Smooth muscle cell (in vitro differentiated cells): ENCODE data around the gene HTR5A. TPM values are rescaled to one million over a fixed set of nuclear protein-coding genes. Genes with fewer than 3 reads are reported as not detected.

Experiments used
- DNase-seq: peaks from one replicate; lab custom pipeline; 2025; ENCODE audit not compliant: unreplicated experiment; lab: John Stamatoyannopoulos, UW
- H2AFZ ChIP-seq: fragments of 200-600 bp; sonication (generic); 2 replicates; pipeline ENCODE4 v1.6.0; 2016; ENCODE audit warnings: antibody characterized with exemption, low read depth, mild to moderate bottlenecking
- H3F3A ChIP-seq: fragments of 200-600 bp; sonication (generic); 2 replicates; pipeline ENCODE4 v1.6.0; 2017; ENCODE audit warnings: antibody characterized with exemption, low read depth
- H3K27ac ChIP-seq: fragments of 200-600 bp; sonication (generic); 2 replicates; pipeline ENCODE4 v1.5.1; 2016; ENCODE audit warnings: low read depth, mild to moderate bottlenecking
- H3K27me3 ChIP-seq: fragments of 200-600 bp; sonication (generic); 2 replicates; pipeline ENCODE4 v1.6.1; 2016; ENCODE audit warnings: low read depth, mild to moderate bottlenecking
- H3K36me3 ChIP-seq: fragments of 200-600 bp; sonication (generic); 2 replicates; pipeline ENCODE4 v1.5.1; 2016; ENCODE audit warnings: low read depth
- H3K4me1 ChIP-seq: fragments of 200-600 bp; sonication (generic); 2 replicates; pipeline ENCODE4 v1.5.1; 2016; ENCODE audit warnings: low read depth
- H3K4me2 ChIP-seq: fragments of 200-600 bp; sonication (generic); 2 replicates; pipeline ENCODE4 v1.6.0; 2016; ENCODE audit warnings: mild to moderate bottlenecking
- H3K4me3 ChIP-seq: fragments of 200-600 bp; sonication (generic); 2 replicates; pipeline ENCODE4 v1.5.1; 2016; ENCODE audit warnings: mild to moderate bottlenecking
- H3K79me2 ChIP-seq: fragments of 200-600 bp; sonication (generic); 2 replicates; pipeline ENCODE4 v1.6.0; 2016; ENCODE audit warnings: low read depth, mild to moderate bottlenecking
- H3K9ac ChIP-seq: fragments of 200-600 bp; sonication (generic); 2 replicates; pipeline ENCODE4 v1.6.0; 2016; ENCODE audit warnings: low read depth
- H3K9me3 ChIP-seq: fragments of 200-600 bp; sonication (generic); replicated peaks from 2 replicates; pipeline ENCODE4 v1.5.1; 2016; ENCODE audit warnings: low read depth
- H4K20me1 ChIP-seq: fragments of 200-600 bp; sonication (generic); 2 replicates; pipeline ENCODE4 v1.6.0; 2016; ENCODE audit warnings: low read depth
- WGBS: methylation state at CpG from one replicate; pipeline ENCODE4 v1.1.7; 2016; ENCODE audit warnings: low lambda C conversion rate; 5-methylcytosine and 5-hydroxymethylcytosine counted together
- polyA plus RNA-seq: library from polyadenylated mRNA; unstranded; fragments of >200 nt; fragmentation: Nextera tagmentation; extraction: Ambion mirVana; gene quantifications from 2 replicates; pipeline ENCODE4 v1.2.1, GENCODE V29; 2016
- total RNA-seq: library from RNA; depleted of rRNA; stranded (reverse); fragments of >200 nt; gene quantifications from 2 replicates; pipeline ENCODE4 v1.2.3, GENCODE V29; 2014
- TF ChIP-seq, protein P1 (sequence below): fragments of 200-600 bp; sonication (generic); IDR thresholded peaks from 2 replicates; pipeline ENCODE4 v1.5.1; 2017; ENCODE audit warnings: borderline replicate concordance, mild to moderate bottlenecking, antibody characterized with exemption; ENCODE audit not compliant: insufficient read depth, poor library complexity, severe bottlenecking

HTR5A gene
- total and polyA plus RNA-seq, 2 experiments from 2014 or later: not detected

DNA sequence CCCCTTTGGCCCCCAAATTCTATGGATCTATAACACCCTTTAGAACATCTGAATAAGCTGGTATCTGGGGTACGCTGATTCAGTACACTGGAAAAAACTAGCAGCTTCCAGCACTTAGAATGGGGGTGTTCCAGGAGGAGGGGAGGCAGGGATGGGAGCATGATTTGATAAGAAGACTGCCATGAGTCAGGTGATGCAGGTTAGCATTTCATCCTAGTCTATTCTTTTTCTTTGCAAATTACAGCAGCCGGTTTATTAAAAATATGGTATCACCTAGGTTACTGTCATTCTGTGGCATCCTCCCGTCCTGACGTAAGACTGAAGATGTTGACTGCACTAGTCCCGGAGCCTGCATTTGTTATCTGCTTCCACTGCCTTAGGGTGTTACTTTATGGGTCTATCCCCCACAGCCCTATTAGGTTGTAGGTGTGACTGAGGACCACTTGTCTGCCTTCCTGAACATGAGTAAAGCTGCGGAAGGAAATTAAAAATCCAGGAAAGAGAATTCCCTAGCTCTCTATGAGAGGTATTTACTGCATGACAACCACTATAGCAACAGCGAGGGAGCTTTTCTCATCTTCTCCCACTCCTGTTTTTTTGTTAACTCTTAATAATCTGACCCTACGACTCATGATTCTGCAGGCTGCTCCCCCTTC is 1.9 kb downstream of the HTR5A start:
- H3K79me2 ChIP-seq: no peaks in the 10 kb centered on the region
- no peaks in the 10 kb centered on the region for H3F3A ChIP-seq
- H2AFZ ChIP-seq: no peak overlapping the region
- no peaks in the 10 kb centered on the region for H3K4me1 ChIP-seq
- no peak overlapping the region for H3K9ac ChIP-seq
- no peaks in the 10 kb centered on the region for H4K20me1 ChIP-seq
- H3K4me3 ChIP-seq: no peak overlapping the region
- peaks cover 27% of the 10 kb centered on the region for H3K27me3 ChIP-seq
- no peaks in the 10 kb centered on the region for H3K9me3 ChIP-seq
- DNase-seq: no peak
- H3K4me2 ChIP-seq: no peak overlapping the region
- WGBS: 82% methylated on average over 8 of the region's 8 CpGs
- no peaks in the 10 kb centered on the region for H3K36me3 ChIP-seq
- no peak overlapping the region for H3K27ac ChIP-seq
- TF ChIP-seq, protein P1, sequence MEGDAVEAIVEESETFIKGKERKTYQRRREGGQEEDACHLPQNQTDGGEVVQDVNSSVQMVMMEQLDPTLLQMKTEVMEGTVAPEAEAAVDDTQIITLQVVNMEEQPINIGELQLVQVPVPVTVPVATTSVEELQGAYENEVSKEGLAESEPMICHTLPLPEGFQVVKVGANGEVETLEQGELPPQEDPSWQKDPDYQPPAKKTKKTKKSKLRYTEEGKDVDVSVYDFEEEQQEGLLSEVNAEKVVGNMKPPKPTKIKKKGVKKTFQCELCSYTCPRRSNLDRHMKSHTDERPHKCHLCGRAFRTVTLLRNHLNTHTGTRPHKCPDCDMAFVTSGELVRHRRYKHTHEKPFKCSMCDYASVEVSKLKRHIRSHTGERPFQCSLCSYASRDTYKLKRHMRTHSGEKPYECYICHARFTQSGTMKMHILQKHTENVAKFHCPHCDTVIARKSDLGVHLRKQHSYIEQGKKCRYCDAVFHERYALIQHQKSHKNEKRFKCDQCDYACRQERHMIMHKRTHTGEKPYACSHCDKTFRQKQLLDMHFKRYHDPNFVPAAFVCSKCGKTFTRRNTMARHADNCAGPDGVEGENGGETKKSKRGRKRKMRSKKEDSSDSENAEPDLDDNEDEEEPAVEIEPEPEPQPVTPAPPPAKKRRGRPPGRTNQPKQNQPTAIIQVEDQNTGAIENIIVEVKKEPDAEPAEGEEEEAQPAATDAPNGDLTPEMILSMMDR: no peak

DNA sequence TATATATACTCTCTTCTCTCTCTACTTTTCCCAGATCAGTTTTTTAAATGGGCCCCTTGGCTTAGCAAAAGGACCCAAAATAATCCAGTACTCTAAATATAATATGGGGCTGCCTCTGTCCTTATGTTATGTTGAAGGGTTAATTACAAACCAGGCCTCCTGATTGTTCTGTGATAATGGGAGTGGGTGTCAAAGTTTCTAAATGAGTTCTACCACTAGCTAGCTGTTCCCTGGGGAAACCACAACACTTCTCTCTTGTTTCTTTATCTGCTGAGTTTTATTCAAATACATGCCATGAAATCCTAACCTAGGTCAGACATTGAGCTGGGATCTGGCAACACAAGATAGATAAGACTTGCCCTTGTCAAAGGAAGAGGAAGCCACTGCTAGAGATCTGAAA is 3.8 kb downstream of the HTR5A start:
- no peaks in the 10 kb centered on the region for H3K9me3 ChIP-seq
- no peak overlapping the region for H3K4me2 ChIP-seq
- H3K36me3 ChIP-seq: no peaks in the 10 kb centered on the region
- H3K27me3 ChIP-seq: peaks cover 27% of the 10 kb centered on the region
- no peaks in the 10 kb centered on the region for H3K79me2 ChIP-seq
- H3K4me1 ChIP-seq: no peaks in the 10 kb centered on the region
- H2AFZ ChIP-seq: no peak overlapping the region
- H3K4me3 ChIP-seq: no peak overlapping the region
- no peak overlapping the region for H3K27ac ChIP-seq
- no peaks in the 10 kb centered on the region for H3F3A ChIP-seq
- no peak overlapping the region for H3K9ac ChIP-seq
- H4K20me1 ChIP-seq: no peaks in the 10 kb centered on the region
- TF ChIP-seq, protein P1: no peak
- DNase-seq: no peak

DNA sequence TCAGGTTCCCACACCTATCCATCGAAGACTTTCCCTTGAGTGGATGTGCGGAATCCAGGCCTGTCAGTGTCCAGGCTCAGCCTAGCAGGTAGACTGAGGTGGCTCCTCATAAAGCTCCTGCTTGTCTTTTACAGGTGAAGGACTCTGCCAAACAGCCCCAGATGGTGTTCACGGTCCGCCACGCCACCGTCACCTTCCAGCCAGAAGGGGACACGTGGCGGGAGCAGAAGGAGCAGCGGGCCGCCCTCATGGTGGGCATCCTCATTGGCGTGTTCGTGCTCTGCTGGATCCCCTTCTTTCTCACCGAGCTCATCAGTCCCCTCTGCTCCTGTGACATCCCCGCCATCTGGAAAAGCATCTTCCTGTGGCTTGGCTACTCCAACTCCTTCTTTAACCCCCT is 13.9 kb downstream of the HTR5A start:
- DNase-seq: no peak
- no peak overlapping the region for H3K9ac ChIP-seq
- H3K4me3 ChIP-seq: no peak overlapping the region
- H3K4me1 ChIP-seq: no peaks in the 10 kb centered on the region
- 92% methylated on average over 14 of the region's 14 CpGs for WGBS
- no peak overlapping the region for H3K27ac ChIP-seq
- no peaks in the 10 kb centered on the region for H3F3A ChIP-seq
- no peaks in the 10 kb centered on the region for H3K79me2 ChIP-seq
- H4K20me1 ChIP-seq: no peaks in the 10 kb centered on the region
- H3K4me2 ChIP-seq: no peak overlapping the region
- H3K9me3 ChIP-seq: no peaks in the 10 kb centered on the region
- no peak overlapping the region for H2AFZ ChIP-seq
- no peaks in the 10 kb centered on the region for H3K27me3 ChIP-seq
- no peaks in the 10 kb centered on the region for H3K36me3 ChIP-seq
- TF ChIP-seq, protein P1: no peak

DNA sequence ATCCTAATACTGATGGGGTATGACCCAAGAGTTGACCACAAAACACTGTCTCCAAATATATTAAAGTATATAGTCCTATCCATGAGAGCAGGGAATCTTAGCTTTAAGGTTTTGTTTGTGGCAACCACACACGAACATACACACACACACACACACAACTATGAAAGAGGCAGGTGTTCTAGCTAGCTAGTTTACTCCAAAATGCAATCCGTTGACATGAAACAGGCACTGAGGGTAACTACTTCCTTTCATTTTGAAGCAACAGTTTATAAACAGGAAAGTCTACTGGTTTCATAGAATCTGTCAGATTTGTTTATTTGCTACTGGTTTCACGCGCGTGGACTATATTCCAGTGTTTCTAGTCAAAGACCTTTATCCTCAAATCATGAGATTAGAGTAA is 14.8 kb downstream of the HTR5A start:
- H2AFZ ChIP-seq: no peak overlapping the region
- no peak overlapping the region for H3K4me2 ChIP-seq
- H3K4me3 ChIP-seq: no peak overlapping the region
- H3K27me3 ChIP-seq: no peaks in the 10 kb centered on the region
- DNase-seq: no peak
- TF ChIP-seq, protein P1: no peak
- 85% methylated on average over 5 of the region's 5 CpGs for WGBS
- H3F3A ChIP-seq: no peaks in the 10 kb centered on the region
- no peak overlapping the region for H3K27ac ChIP-seq
- no peaks in the 10 kb centered on the region for H3K9me3 ChIP-seq
- H3K79me2 ChIP-seq: no peaks in the 10 kb centered on the region
- H4K20me1 ChIP-seq: no peaks in the 10 kb centered on the region
- no peak overlapping the region for H3K9ac ChIP-seq
- no peaks in the 10 kb centered on the region for H3K36me3 ChIP-seq
- no peaks in the 10 kb centered on the region for H3K4me1 ChIP-seq
